Activated CD4-positive, alpha-beta T cell treated with anti-CD3 and anti-CD28 coated beads, Interleukin-2, amount 50 U/mL, for 16 hours (primary cell): ENCODE results near the gene OR2T6.
"Not testable (repeated sequence)": the region's sequence is repeated elsewhere in the genome, so short reads cannot be mapped to it uniquely, and the experiment has no call there.

Experiments
- DNase-seq: peaks from one replicate; pipeline ENCODE4 v3.0.0-alpha.2; 2020

OR2T6 gene

GRCh38 chr1:248433811-248434415, 58.4 kb downstream of the OR2T6 start:
- DNase-seq = not testable (repeated sequence)

- not testable (repeated sequence) for DNase-seq
Observed at GRCh38 chr1:248434913-248435312, 59.4 kb downstream of the OR2T6 start.

GRCh38 chr1:248436303-248436702, 60.8 kb downstream of the OR2T6 start:
- not testable (repeated sequence) for DNase-seq

- DNase-seq = not testable (repeated sequence)
Observed at GRCh38 chr1:248438668-248439067, 63.1 kb downstream of the OR2T6 start.

- DNase-seq = not testable (repeated sequence)
Observed at GRCh38 chr1:248439283-248439682, 63.7 kb downstream of the OR2T6 start.
